ENCODE results near the gene DOCK11. TPM values are rescaled to one million over a fixed set of nuclear protein-coding genes. Genes with fewer than 3 reads are reported as not detected.
"Not testable (repeated sequence)": the region's sequence is repeated elsewhere in the genome, so short reads cannot be mapped to it uniquely, and the experiment has no call there.

Gene DOCK11
- polyA plus RNA-seq, 3 donors: 20.8 to 39.7 (median 34.8) TPM

DNA sequence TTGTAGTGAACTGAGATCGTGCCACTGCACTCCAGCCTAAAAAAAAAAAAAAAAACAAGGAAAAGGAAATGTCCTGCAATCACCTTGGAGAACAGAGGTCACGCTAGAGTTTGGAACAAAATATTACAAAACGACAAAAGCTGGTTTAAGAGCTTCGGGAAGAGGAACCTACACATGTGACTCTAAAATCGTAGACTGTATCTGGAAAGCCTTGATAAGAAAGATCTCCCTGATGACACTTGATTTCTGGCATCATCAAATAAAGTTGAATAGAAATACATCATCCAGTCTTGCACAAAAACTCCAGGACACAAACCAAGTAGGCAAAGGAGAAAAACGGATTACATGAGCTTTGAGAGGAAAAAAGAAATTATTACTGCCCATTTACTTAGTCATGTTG lies 31.1 kb upstream of the DOCK11 start:
- Histone ChIP-seq H3K27ac (ENCODE audit: low read depth in 1 of 2, low read length in 2 of 2) (no peak overlapping the region), H3K9me3 (replicated peaks in 1 of 2; ENCODE audit: control insufficient read depth in 1 of 2, insufficient read depth in 1 of 2, low read length in 2 of 2) (no peaks in the 10 kb centered on the region), H3K4me1 (ENCODE audit: control insufficient read depth in 1 of 2, insufficient read depth in 2 of 2, low read length in 2 of 2) (peaks cover 0 to 6% of the 10 kb centered on the region in 2 donors), H4K20me1 (ENCODE audit: insufficient read depth, low read length) (no peaks in the 10 kb centered on the region), H3K36me3 (replicated peaks in 1 of 2; ENCODE audit: control insufficient read depth in 1 of 2, insufficient read depth in 2 of 2, low read length in 2 of 2) (no peaks in the 10 kb centered on the region), H3K9ac (ENCODE audit: insufficient read depth, low read length, poor library complexity, severe bottlenecking) (no peak overlapping the region), H3K79me2 (ENCODE audit: insufficient read depth, low read length) (no peaks in the 10 kb centered on the region), H3K27me3 (ENCODE audit: control insufficient read depth in 2 of 2, insufficient read depth in 2 of 2, low read length in 2 of 2) (no peaks in the 10 kb centered on the region), H3K4me3 (replicated peaks in 1 of 3; ENCODE audit: low read depth in 2 of 3, low read length in 3 of 3) (no peak overlapping the region), H3K4me2 (replicated peaks; ENCODE audit: extremely low read depth, low read length, poor library complexity, severe bottlenecking) (no peak overlapping the region), H2AFZ (ENCODE audit: insufficient read depth, low read depth, low read length, poor library complexity, severe bottlenecking) (no peak overlapping the region)
- Mint-ChIP-seq H3K27ac (no peak overlapping the region), H3K9me3 (peaks cover 0 to 3% (median 0%) of the 10 kb centered on the region in 7 donors), H3K4me1 (peaks cover 12% of the 10 kb centered on the region), H3K27me3 (ENCODE audit: low read depth in 3 of 3) (peaks cover 0 to 4% (median 0%) of the 10 kb centered on the region in 3 donors), H3K36me3 (no peaks in the 10 kb centered on the region), H3K4me3 (peak overlapping the region in 1 of 2 donors; percentile 26)
- TF ChIP-seq, protein P1, sequence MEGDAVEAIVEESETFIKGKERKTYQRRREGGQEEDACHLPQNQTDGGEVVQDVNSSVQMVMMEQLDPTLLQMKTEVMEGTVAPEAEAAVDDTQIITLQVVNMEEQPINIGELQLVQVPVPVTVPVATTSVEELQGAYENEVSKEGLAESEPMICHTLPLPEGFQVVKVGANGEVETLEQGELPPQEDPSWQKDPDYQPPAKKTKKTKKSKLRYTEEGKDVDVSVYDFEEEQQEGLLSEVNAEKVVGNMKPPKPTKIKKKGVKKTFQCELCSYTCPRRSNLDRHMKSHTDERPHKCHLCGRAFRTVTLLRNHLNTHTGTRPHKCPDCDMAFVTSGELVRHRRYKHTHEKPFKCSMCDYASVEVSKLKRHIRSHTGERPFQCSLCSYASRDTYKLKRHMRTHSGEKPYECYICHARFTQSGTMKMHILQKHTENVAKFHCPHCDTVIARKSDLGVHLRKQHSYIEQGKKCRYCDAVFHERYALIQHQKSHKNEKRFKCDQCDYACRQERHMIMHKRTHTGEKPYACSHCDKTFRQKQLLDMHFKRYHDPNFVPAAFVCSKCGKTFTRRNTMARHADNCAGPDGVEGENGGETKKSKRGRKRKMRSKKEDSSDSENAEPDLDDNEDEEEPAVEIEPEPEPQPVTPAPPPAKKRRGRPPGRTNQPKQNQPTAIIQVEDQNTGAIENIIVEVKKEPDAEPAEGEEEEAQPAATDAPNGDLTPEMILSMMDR (IDR thresholded peaks at IDR 0.05): no peak
- intact Hi-C loops (cut with micrococcal nuclease): no loop called here
- WGBS (ENCODE audit: insufficient coverage): no CpG with 5 or more reads among the region's 6 CpGs
- peak in 2 of 3 donors; percentile 1 to 2 for DNase-seq

DNA sequence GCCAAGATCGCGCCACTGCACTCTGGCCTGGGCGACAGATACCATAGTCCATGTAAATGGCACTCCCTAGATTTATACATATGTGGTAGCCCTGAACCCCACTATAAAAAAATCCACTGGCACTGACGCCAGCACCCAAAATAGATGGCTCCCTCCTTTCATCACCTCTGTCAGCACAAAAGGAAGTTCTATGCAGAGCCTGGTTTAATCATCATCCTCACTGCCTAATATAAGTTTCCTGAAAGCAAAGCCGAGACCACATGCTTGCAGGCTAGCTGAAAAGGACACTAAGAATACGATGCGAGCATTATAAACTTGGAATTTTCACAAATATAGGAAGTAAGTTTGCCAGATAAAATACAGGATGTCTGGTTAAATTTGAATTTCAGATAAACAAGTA lies 27.5 kb upstream of the DOCK11 start:
- peak in 1 of 3 donors; percentile 1 for DNase-seq

DNA sequence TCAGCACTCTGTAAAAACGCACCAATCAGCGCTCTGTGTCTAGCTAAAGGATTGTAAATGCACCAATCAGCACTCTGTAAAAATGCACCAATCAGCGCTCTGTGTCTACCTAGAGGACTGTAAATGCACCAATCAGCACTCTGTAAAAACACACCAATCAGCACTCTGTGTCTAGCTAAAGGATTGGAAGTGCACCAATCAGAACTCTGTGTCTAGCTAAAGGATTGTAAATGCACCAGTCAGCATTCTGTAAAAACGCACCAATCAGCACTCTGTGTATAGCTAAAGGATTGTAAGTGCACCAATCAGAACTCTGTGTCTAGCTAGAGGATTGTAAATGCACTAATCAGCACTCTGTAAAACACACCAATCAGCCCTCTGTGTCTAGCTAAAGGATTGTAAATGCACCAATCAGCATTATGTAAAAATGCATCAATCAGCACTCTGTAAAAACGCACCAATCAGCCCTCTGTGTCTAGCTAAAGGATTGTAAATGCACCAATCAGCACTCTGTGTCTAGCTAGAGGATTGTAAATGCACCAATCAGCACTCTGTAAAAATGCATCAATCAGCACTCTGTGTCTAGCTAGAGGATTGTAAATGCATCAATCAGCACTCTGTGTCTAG lies 24.8 kb upstream of the DOCK11 start:
- no CpG with 5 or more reads among the region's 5 CpGs for WGBS (ENCODE audit: insufficient coverage)
- not testable (repeated sequence) for DNase-seq, H3K4me1 Mint-ChIP-seq

More for the DNA sequence above, 27.5 kb upstream of the DOCK11 start:
- H3K4me1 Mint-ChIP-seq: peaks cover 12% of the 10 kb centered on the region
- no peaks in the 10 kb centered on the region for H3K79me2 ChIP-seq (ENCODE audit: insufficient read depth, low read length)
- peaks cover 0 to 2% (median 1%) of the 10 kb centered on the region in 3 donors for H3K27me3 Mint-ChIP-seq (ENCODE audit: low read depth in 3 of 3)
- peaks cover 2 to 11% (median 6%) of the 10 kb centered on the region in 7 donors for H3K9me3 Mint-ChIP-seq
- TF ChIP-seq, protein P1 (IDR thresholded peaks at IDR 0.05): no peak
- peaks cover 0 to 12% of the 10 kb centered on the region in 2 donors for H3K9me3 ChIP-seq (replicated peaks in 1 of 2; ENCODE audit: control insufficient read depth in 1 of 2, insufficient read depth in 1 of 2, low read length in 2 of 2)
- no peaks in the 10 kb centered on the region for H3K36me3 ChIP-seq (replicated peaks in 1 of 2; ENCODE audit: control insufficient read depth in 1 of 2, insufficient read depth in 2 of 2, low read length in 2 of 2)
- H3K4me3 ChIP-seq (replicated peaks in 1 of 3; ENCODE audit: low read depth in 2 of 3, low read length in 3 of 3): no peak overlapping the region
- no peak overlapping the region for H3K27ac Mint-ChIP-seq
- peaks cover 0 to 6% of the 10 kb centered on the region in 2 donors for H3K4me1 ChIP-seq (ENCODE audit: control insufficient read depth in 1 of 2, insufficient read depth in 2 of 2, low read length in 2 of 2)
- WGBS (ENCODE audit: insufficient coverage): no CpG with 5 or more reads among the region's 7 CpGs
- intact Hi-C loops (cut with micrococcal nuclease): no loop called here
- no peak overlapping the region for H3K4me3 Mint-ChIP-seq
- no peak overlapping the region for H2AFZ ChIP-seq (ENCODE audit: insufficient read depth, low read depth, low read length, poor library complexity, severe bottlenecking)
- H4K20me1 ChIP-seq (ENCODE audit: insufficient read depth, low read length): no peaks in the 10 kb centered on the region
- H3K36me3 Mint-ChIP-seq: no peaks in the 10 kb centered on the region
- H3K27ac ChIP-seq (ENCODE audit: low read depth in 1 of 2, low read length in 2 of 2): no peak overlapping the region
- no peak overlapping the region for H3K4me2 ChIP-seq (replicated peaks; ENCODE audit: extremely low read depth, low read length, poor library complexity, severe bottlenecking)
- H3K9ac ChIP-seq (ENCODE audit: insufficient read depth, low read length, poor library complexity, severe bottlenecking): no peak overlapping the region
- H3K27me3 ChIP-seq (ENCODE audit: control insufficient read depth in 2 of 2, insufficient read depth in 2 of 2, low read length in 2 of 2): no peaks in the 10 kb centered on the region

More for the DNA sequence above, 24.8 kb upstream of the DOCK11 start:
- H3K9ac ChIP-seq (ENCODE audit: insufficient read depth, low read length, poor library complexity, severe bottlenecking); H3K79me2 ChIP-seq (ENCODE audit: insufficient read depth, low read length); H3K4me3 ChIP-seq (replicated peaks in 1 of 3; ENCODE audit: low read depth in 2 of 3, low read length in 3 of 3); H3K4me2 ChIP-seq (replicated peaks; ENCODE audit: extremely low read depth, low read length, poor library complexity, severe bottlenecking); H3K27ac ChIP-seq (ENCODE audit: low read depth in 1 of 2, low read length in 2 of 2); H3K27me3 ChIP-seq (ENCODE audit: control insufficient read depth in 2 of 2, insufficient read depth in 2 of 2, low read length in 2 of 2); H2AFZ ChIP-seq (ENCODE audit: insufficient read depth, low read depth, low read length, poor library complexity, severe bottlenecking); intact Hi-C loops (cut with micrococcal nuclease); H3K36me3 Mint-ChIP-seq; H3K4me1 ChIP-seq (ENCODE audit: control insufficient read depth in 1 of 2, insufficient read depth in 2 of 2, low read length in 2 of 2); H4K20me1 ChIP-seq (ENCODE audit: insufficient read depth, low read length); H3K9me3 Mint-ChIP-seq; H3K27me3 Mint-ChIP-seq (ENCODE audit: low read depth in 3 of 3); H3K27ac Mint-ChIP-seq; H3K36me3 ChIP-seq (replicated peaks in 1 of 2; ENCODE audit: control insufficient read depth in 1 of 2, insufficient read depth in 2 of 2, low read length in 2 of 2); H3K4me3 Mint-ChIP-seq: not testable (repeated sequence)
- peaks cover 0 to 12% of the 10 kb centered on the region in 2 donors for H3K9me3 ChIP-seq (replicated peaks in 1 of 2; ENCODE audit: control insufficient read depth in 1 of 2, insufficient read depth in 1 of 2, low read length in 2 of 2)

All from CD14-positive monocyte (primary cell).